Hepatocyte (in vitro differentiated cells): ENCODE data around the gene RUSC1. TPM values are rescaled to one million over a fixed set of nuclear protein-coding genes. Genes with fewer than 3 reads are reported as not detected.

Experiments used
- DNase-seq: peaks from one replicate; pipeline ENCODE4 v3.0.0-alpha.2; 2016; ENCODE audit warnings: low spot score
- H2AFZ ChIP-seq: fragments of 200-600 bp; sonication (generic); 2 replicates; pipeline ENCODE4 v1.6.0; 2016; ENCODE audit warnings: antibody characterized with exemption, mild to moderate bottlenecking
- H3K27ac ChIP-seq: fragments of 200-600 bp; sonication (generic); 2 replicates; pipeline ENCODE4 v1.5.1; 2016; ENCODE audit warnings: mild to moderate bottlenecking
- H3K27me3 ChIP-seq: fragments of 200-600 bp; sonication (generic); 2 replicates; pipeline ENCODE4 v1.6.1; 2016
- H3K36me3 ChIP-seq: fragments of 200-600 bp; sonication (generic); replicated peaks from 2 replicates; pipeline ENCODE4 v1.5.1; 2016; ENCODE audit warnings: low read depth; ENCODE audit not compliant: insufficient read depth
- H3K4me1 ChIP-seq: fragments of 200-600 bp; sonication (generic); 2 replicates; pipeline ENCODE4 v1.5.1; 2016; ENCODE audit warnings: mild to moderate bottlenecking, moderate library complexity; ENCODE audit not compliant: insufficient read depth
- H3K4me2 ChIP-seq: fragments of 200-600 bp; sonication (generic); 2 replicates; pipeline ENCODE4 v1.6.0; 2016
- H3K4me3 ChIP-seq: fragments of 200-600 bp; sonication (generic); 2 replicates; pipeline ENCODE4 v1.5.1; 2016; ENCODE audit warnings: mild to moderate bottlenecking
- H3K79me2 ChIP-seq: fragments of 200-600 bp; sonication (generic); 2 replicates; pipeline ENCODE4 v1.6.0; 2017; ENCODE audit warnings: mild to moderate bottlenecking
- H3K9me2 ChIP-seq: fragments of 200-600 bp; sonication (generic); replicated peaks from 2 replicates; pipeline ENCODE4 v1.6.0; 2017; ENCODE audit warnings: mild to moderate bottlenecking; ENCODE audit not compliant: insufficient read depth
- H3K9me3 ChIP-seq: fragments of 200-600 bp; sonication (generic); 2 replicates; pipeline ENCODE4 v1.5.1; 2016; ENCODE audit warnings: low read depth, mild to moderate bottlenecking
- H4K20me1 ChIP-seq: fragments of 200-600 bp; sonication (generic); 2 replicates; pipeline ENCODE4 v1.6.0; 2016; ENCODE audit warnings: mild to moderate bottlenecking; ENCODE audit not compliant: insufficient read depth, poor library complexity, severe bottlenecking
- CTCF ChIP-seq: fragments of 200-600 bp; sonication (generic); IDR thresholded peaks from 2 replicates; pipeline ENCODE4 v1.5.1; 2016; ENCODE audit warnings: antibody characterized with exemption, mild to moderate bottlenecking; ENCODE audit not compliant: poor library complexity
- EZH2 ChIP-seq: fragments of 200-600 bp; sonication (generic); IDR thresholded peaks from 2 replicates; pipeline ENCODE4 v1.6.1; 2016; ENCODE audit warnings: antibody characterized with exemption, mild to moderate bottlenecking, borderline replicate concordance
- EZH2phosphoT487 ChIP-seq: fragments of 200-600 bp; sonication (generic); IDR thresholded peaks from one replicate; pipeline ENCODE4 v1.6.1; 2018; ENCODE audit warnings: antibody characterized with exemption, mild to moderate bottlenecking, low read depth, moderate library complexity; ENCODE audit not compliant: unreplicated experiment, severe bottlenecking
- WGBS: methylation state at CpG from one replicate; pipeline ENCODE4 v1.1.6; 2016; ENCODE audit warnings: low lambda C conversion rate; ENCODE audit errors: missing lambda C conversion rate; 5-methylcytosine and 5-hydroxymethylcytosine counted together
- polyA plus RNA-seq: library from polyadenylated mRNA; unstranded; fragments of >200 nt; fragmentation: Nextera tagmentation; extraction: Ambion mirVana; gene quantifications from 2 replicates; pipeline ENCODE4 v1.2.1, GENCODE V29; 2016
- total RNA-seq: library from RNA; depleted of rRNA; stranded (reverse); fragments of >200 nt; gene quantifications from 2 replicates; pipeline ENCODE4 v1.2.3, GENCODE V29; 2014

RUSC1 gene
- total and polyA plus RNA-seq, 2 experiments from 2014 or later: 22.3 to 48.4 TPM

GRCh38 chr1:155277902-155278688 lies 42.6 kb upstream of the RUSC1 start:
- Histone ChIP-seq H3K27ac (peak overlapping the region; percentile 64), H3K9me3 (no peaks in the 10 kb centered on the region), H3K4me3 (peak overlapping the region; percentile 62), H3K4me1 (peaks cover 4% of the 10 kb centered on the region), H3K4me2 (peak overlapping the region; percentile 96), H2AFZ (peak overlapping the region; percentile 95), H3K27me3 (no peaks in the 10 kb centered on the region), H3K79me2 (no peaks in the 10 kb centered on the region), H3K9me2 (no peaks in the 10 kb centered on the region), H4K20me1 (no peaks in the 10 kb centered on the region), H3K36me3 (no peaks in the 10 kb centered on the region)
- WGBS: 2% methylated on average over 26 of the region's 29 CpGs
- DNase-seq: peak; percentile 85
- no peak for TF ChIP-seq EZH2
- TF ChIP-seq EZH2phosphoT487: no peak
- TF ChIP-seq CTCF: no peak

GRCh38 chr1:155278689-155279160 lies 42.0 kb upstream of the RUSC1 start:
- Histone ChIP-seq H2AFZ (no peak overlapping the region), H4K20me1 (no peaks in the 10 kb centered on the region), H3K27me3 (no peaks in the 10 kb centered on the region), H3K4me2 (peak overlapping the region; percentile 96), H3K36me3 (no peaks in the 10 kb centered on the region), H3K27ac (no peak overlapping the region), H3K9me3 (no peaks in the 10 kb centered on the region), H3K4me1 (peaks cover 4% of the 10 kb centered on the region), H3K9me2 (no peaks in the 10 kb centered on the region), H3K79me2 (no peaks in the 10 kb centered on the region), H3K4me3 (no peak overlapping the region)
- no peak for DNase-seq
- 56% methylated on average over 10 of the region's 10 CpGs for WGBS
- TF ChIP-seq CTCF: no peak
- TF ChIP-seq EZH2: no peak
- no peak for TF ChIP-seq EZH2phosphoT487

- no peak for TF ChIP-seq EZH2
- no peaks in the 10 kb centered on the region for H3K9me2 ChIP-seq
- no peaks in the 10 kb centered on the region for H3K79me2 ChIP-seq
- no peak overlapping the region for H2AFZ ChIP-seq
- no peaks in the 10 kb centered on the region for H4K20me1 ChIP-seq
- H3K9me3 ChIP-seq: no peaks in the 10 kb centered on the region
- peak overlapping the region; percentile 96 for H3K4me2 ChIP-seq
- peaks cover 4% of the 10 kb centered on the region for H3K4me1 ChIP-seq
- H3K27ac ChIP-seq: no peak overlapping the region
- DNase-seq: no peak
- no peak overlapping the region for H3K4me3 ChIP-seq
- H3K27me3 ChIP-seq: no peaks in the 10 kb centered on the region
- 91% methylated on average over 2 of the region's 2 CpGs for WGBS
- H3K36me3 ChIP-seq: no peaks in the 10 kb centered on the region
Observed at GRCh38 chr1:155279268-155279667, 41.4 kb upstream of the RUSC1 start.

- Histone ChIP-seq H3K9me3 (no peaks in the 10 kb centered on the region), H3K4me1 (peaks cover 4% of the 10 kb centered on the region), H3K4me2 (no peak overlapping the region), H3K9me2 (no peaks in the 10 kb centered on the region), H3K27me3 (no peaks in the 10 kb centered on the region), H2AFZ (no peak overlapping the region), H3K36me3 (no peaks in the 10 kb centered on the region), H3K27ac (no peak overlapping the region), H4K20me1 (no peaks in the 10 kb centered on the region), H3K4me3 (no peak overlapping the region), H3K79me2 (no peaks in the 10 kb centered on the region)
- DNase-seq: no peak
- 97% methylated on average over 27 of the region's 29 CpGs for WGBS
- TF ChIP-seq EZH2phosphoT487: no peak
- no peak for TF ChIP-seq CTCF
- no peak for TF ChIP-seq EZH2
Observed at GRCh38 chr1:155282488-155283091, 38.1 kb upstream of the RUSC1 start.
